K562 (cell line): Measurements from ENCODE around the gene COL5A1. TPM values are rescaled to one million over a fixed set of nuclear protein-coding genes. Genes with fewer than 3 reads are reported as not detected.

ENCODE experiments used
- ATAC-seq: fragments of 200-7000 bp; cut with Tn5 transposase; 3 replicates; pipeline ENCODE4 v1.9.1; 2020; ENCODE audit warnings: moderate library complexity
- BruUV-seq: library from RNA; stranded (reverse); fragments of 400-500 nt; replicated peaks from 2 replicates; lab custom pipeline; 2021; lab: Mats Ljungman, UMichigan
- CTCF ChIA-PET: fragments of 300-600 bp; formaldehyde crosslinking; extraction: SDS; loops from one replicate; lab custom pipeline; 2021; ENCODE audit warnings: low intra/inter-chr PET ratio; lab: Yijun Ruan, JAX
- POLR2A ChIA-PET: fragments of 300-600, 350-650 bp; sonication (Branson Sonifier 250); formaldehyde crosslinking; extraction: SDS; loops from one replicate; lab custom pipeline; 2021; ENCODE audit warnings: antibody characterized with exemption, inconsistent platforms; lab: Yijun Ruan, JAX
- DNase-seq, 4 experiments: peaks; one replicate each; pipeline versions ENCODE4 v3.0.0 to v3.0.0-alpha.2; 2011 to 2018; ENCODE audit warnings: low spot score in 3 of 4, mixed read lengths in 3 of 4; ENCODE audit errors: extremely low read depth in 1 of 4
- FAIRE-seq: peaks from 2 replicates; lab custom pipeline; 2011; peaks lifted over from hg19 to GRCh38; lab: Jason Lieb, UNC
- H2AFZ ChIP-seq: 2 replicates; pipeline ENCODE4 v1.6.0; 2011; ENCODE audit warnings: low read depth, low read length, control low read depth, inconsistent platforms
- H3K27ac ChIP-seq: fragments of 200-600 bp; 3 replicates; pipeline ENCODE4 v1.8.0; 2011; ENCODE audit warnings: low read depth, mild to moderate bottlenecking, control low read depth, inconsistent platforms, low read length, moderate library complexity, mixed read lengths; ENCODE audit errors: extremely low read depth
- H3K27me3 ChIP-seq, 2 experiments: fragments of 300-600 bp in 1 of 2; 2 replicates in 1 of 2; 3 replicates in 1 of 2; pipeline versions ENCODE4 v1.6.0 to v1.8.0; 2011; ENCODE audit warnings: inconsistent platforms in 2 of 2, low read length in 2 of 2, mild to moderate bottlenecking in 1 of 2, mixed read lengths in 1 of 2, moderate library complexity in 1 of 2; ENCODE audit not compliant: control insufficient read depth in 2 of 2, insufficient read depth in 2 of 2
- H3K36me3 ChIP-seq: fragments of 300-600 bp; 3 replicates; pipeline ENCODE4 v1.8.0; 2011; ENCODE audit warnings: mild to moderate bottlenecking, low read length, inconsistent platforms; ENCODE audit not compliant: control insufficient read depth, insufficient read depth
- H3K4me1 ChIP-seq, 2 experiments: fragments of 200-600 bp in 1 of 2; replicated peaks in 1 of 2; 2 replicates in 1 of 2; 3 replicates in 1 of 2; pipeline versions ENCODE4 v1.5.1 to v1.8.0; 2011; ENCODE audit warnings: inconsistent platforms in 2 of 2, low read length in 2 of 2, mild to moderate bottlenecking in 1 of 2, mixed read lengths in 1 of 2, moderate library complexity in 1 of 2; ENCODE audit not compliant: control insufficient read depth in 2 of 2, insufficient read depth in 2 of 2
- H3K4me2 ChIP-seq: 2 replicates; pipeline ENCODE4 v1.6.1; 2011; ENCODE audit warnings: low read length, control low read depth, inconsistent platforms, mixed read lengths; ENCODE audit not compliant: insufficient read depth
- H3K4me3 ChIP-seq: fragments of 200-600 bp; sonication (generic), shearing (Covaris generic); 2 replicates; pipeline ENCODE4 v1.5.1; 2016; ENCODE audit warnings: control low read depth, inconsistent platforms
- H3K79me2 ChIP-seq: fragments of 200-600 bp; 3 replicates; pipeline ENCODE4 v1.8.0; 2011; ENCODE audit warnings: low read length, inconsistent platforms; ENCODE audit not compliant: control insufficient read depth, insufficient read depth
- H3K9ac ChIP-seq, 2 experiments: 2 replicates each; pipeline versions ENCODE4 v1.6.0 to v1.6.1; 2011; ENCODE audit warnings: low read depth in 2 of 2, low read length in 2 of 2, control low read depth in 1 of 2, inconsistent platforms in 1 of 2, mild to moderate bottlenecking in 1 of 2, mixed read lengths in 1 of 2; ENCODE audit not compliant: insufficient read depth in 1 of 2
- H3K9me1 ChIP-seq: one replicate; pipeline ENCODE4 v1.6.0; 2011; ENCODE audit warnings: inconsistent platforms, mild to moderate bottlenecking, low read length, moderate library complexity; ENCODE audit not compliant: control insufficient read depth, insufficient read depth
- H3K9me3 ChIP-seq: replicated peaks from 2 replicates; pipeline ENCODE4 v1.5.1; 2011; ENCODE audit warnings: low read depth, low read length, inconsistent platforms; ENCODE audit not compliant: control insufficient read depth, insufficient read depth
- H4K20me1 ChIP-seq: replicated peaks from 2 replicates; pipeline ENCODE4 v1.6.1; 2011; ENCODE audit warnings: low read length, inconsistent platforms, mixed read lengths; ENCODE audit not compliant: control insufficient read depth, insufficient read depth
- BCL6 ChIP-seq: fragments of 250-450 bp; sonication (Bioruptor Pico); IDR thresholded peaks from 2 replicates; pipeline ENCODE4 v1.4.0; 2020
- CAMTA2 ChIP-seq: fragments of 250-450 bp; sonication (Bioruptor Pico); conservative IDR thresholded peaks from 2 replicates; pipeline ENCODE4 v1.5.1; 2022
- HIVEP1 ChIP-seq: fragments of 250-450 bp; sonication (Bioruptor Pico); IDR thresholded peaks from 2 replicates; pipeline ENCODE4 v1.4.0; 2020; ENCODE audit warnings: mild to moderate bottlenecking
- JUND ChIP-seq, 2 experiments: IDR thresholded peaks; 2 replicates in 1 of 2; 3 replicates in 1 of 2; pipeline ENCODE4 v1.6.1; 2011; ENCODE audit warnings: borderline replicate concordance in 2 of 2, low read depth in 2 of 2, low read length in 2 of 2, improper control_type of control experiment in 1 of 2, missing biosample characterization in 1 of 2, missing genetic modification characterization in 1 of 2, missing genetic modification reagents in 1 of 2
- LARP7 ChIP-seq: fragments of 450-650 bp; IDR thresholded peaks from 2 replicates; pipeline ENCODE4 v1.6.1; 2016
- MEF2A ChIP-seq: IDR thresholded peaks from 2 replicates; pipeline ENCODE4 v1.6.1; 2011; ENCODE audit warnings: low read depth, mild to moderate bottlenecking, low read length, moderate library complexity; ENCODE audit not compliant: control insufficient read depth
- NELFE ChIP-seq: IDR thresholded peaks from 2 replicates; pipeline ENCODE4 v1.6.1; 2011; ENCODE audit warnings: mild to moderate bottlenecking; ENCODE audit not compliant: insufficient read depth, insufficient read length
- NKRF ChIP-seq: fragments of 450-650 bp; IDR thresholded peaks from 2 replicates; pipeline ENCODE4 v1.6.1; 2016; ENCODE audit warnings: borderline replicate concordance
- RBM15 ChIP-seq: fragments of 200-400 bp; formaldehyde crosslinking; IDR thresholded peaks from 2 replicates; pipeline ENCODE4 v1.6.1; 2018; ENCODE audit warnings: mild to moderate bottlenecking, low read length, moderate library complexity; ENCODE audit not compliant: insufficient read depth
- SMARCE1 ChIP-seq: fragments of 450-650 bp; IDR thresholded peaks from 2 replicates; pipeline ENCODE4 v1.7.1; 2016; ENCODE audit warnings: mild to moderate bottlenecking
- TAF7 ChIP-seq: fragments of 450-650 bp; IDR thresholded peaks from 2 replicates; pipeline ENCODE4 v1.6.1; 2016; ENCODE audit warnings: missing genetic modification characterization, missing compliant biosample characterization
- TCFL5 ChIP-seq: fragments of 250-450 bp; sonication (Bioruptor Pico); conservative IDR thresholded peaks from 2 replicates; pipeline ENCODE4 v1.6.1; 2021; ENCODE audit warnings: mild to moderate bottlenecking, moderate library complexity, matching md5 sums
- ZNF23 ChIP-seq: fragments of 250-450 bp; sonication (Bioruptor Pico); IDR thresholded peaks from 2 replicates; pipeline ENCODE4 v1.4.0; 2020; ENCODE audit warnings: mild to moderate bottlenecking
- WGBS: fragments of 100-300 bp; shearing (Covaris generic); methylation state at CpG from one replicate; pipeline ENCODE4 v1.1.6; 2016; ENCODE audit warnings: low coverage, mixed read lengths; ENCODE audit not compliant: insufficient coverage; ENCODE audit errors: missing lambda C conversion rate; 5-methylcytosine and 5-hydroxymethylcytosine counted together
- in situ Hi-C: fragments of 300-500 bp; cut with MboI; formaldehyde crosslinking; loops from 4 replicates; pipeline ENCODE4 v1.15.0; 2018; ENCODE audit warnings: inconsistent platforms, mixed read lengths
- intact Hi-C: fragments of 100-400 bp; cut with micrococcal nuclease; formaldehyde crosslinking; loops from 2 replicates; pipeline ENCODE4 v1.14.2; 2022
- polyA plus RNA-seq, 8 experiments: library from polyadenylated mRNA; depleted of rRNA in 4 of 8; stranded (reverse) in 5 of 8; unstranded in 3 of 8; fragments of >200 nt; fragmentation: Nextera tagmentation in 2 of 8; fragmentation: Illumina TruSeq in 1 of 8; extraction: Ambion mirVana in 2 of 8; extraction: Trizol in 1 of 8; gene quantifications; 2 replicates each; pipeline versions ENCODE4 v1.2.1 to v1.2.3, GENCODE V29; 2011 to 2014; ENCODE audit warnings: inconsistent platforms in 1 of 8, missing spikeins in 1 of 8
- total RNA-seq, 7 experiments: library from RNA; depleted of rRNA in 6 of 7; stranded (reverse); fragments of >200 nt in 6 of 7; fragmentation: Illumina TruSeq in 2 of 7; extraction: Trizol in 2 of 7; gene quantifications; 2 replicates each; pipeline versions ENCODE4 v1.2.1 to v1.2.3, GENCODE V29; 2011 to 2021; ENCODE audit warnings: low replicate concordance in 1 of 7

Gene COL5A1
- total and polyA plus RNA-seq, 9 of the 15 experiments (the other 6 are each of a cell fraction or from before 2014, with no cell fraction given), result under 0.01 to 0.13 (median 0.04) TPM; not detected in 6

GRCh38 chr9:134687556-134687955, 46.0 kb downstream of the COL5A1 start:
- BruUV-seq, result no TSS peak
- Histone ChIP-seq H4K20me1 (no peaks in the 10 kb centered on the region; the same call in 1 of the 2 replicates), H3K36me3 (no peaks in the 10 kb centered on the region)
- intact Hi-C loops, result no loop called here
- TF ChIP-seq HIVEP1 (CRISPR knock-in tag) (no peak), TCFL5 (CRISPR knock-in tag) (no peak), LARP7 (no peak), TAF7 (tag) (no peak), BCL6 (CRISPR knock-in tag) (no peak), RBM15 (no peak), CAMTA2 (CRISPR knock-in tag) (no peak), JUND (IDR thresholded peaks at IDR 0.05; ENCODE audit: borderline replicate concordance, low read depth, low read length) (no peak), JUND (tag; IDR thresholded peaks at IDR 0.05; ENCODE audit: borderline replicate concordance, low read depth, low read length) (no peak), ZNF23 (CRISPR knock-in tag) (no peak), NELFE (no peak), SMARCE1 (no peak), MEF2A (no peak), NKRF (no peak)
- TF ChIP-seq, all 486 proteins: peak for 0
- H3K27ac ChIP-seq, result no peak overlapping the region
- H2AFZ ChIP-seq, result no peak overlapping the region
- no peak for DNase-seq
- no peak overlapping the region for H3K4me2 ChIP-seq
- 3% methylated on average over 8 of the region's 10 CpGs for WGBS
- no peak for FAIRE-seq
- no peak overlapping the region for H3K4me3 ChIP-seq
- POLR2A ChIA-PET, result interaction anchor here (0.7 kb wide), 1 partner anchor 1002 kb away, joined by 3 read pairs; no protein-coding TSS in a partner anchor
- no peak for ATAC-seq
- H3K4me1 ChIP-seq, result no peaks in the 10 kb centered on the region
- H3K9me1 ChIP-seq, result no peaks in the 10 kb centered on the region
- CTCF ChIA-PET, result no interaction called here
- H3K9me3 ChIP-seq, result no peaks in the 10 kb centered on the region
- peaks cover 0 to 40% of the 10 kb centered on the region in 2 experiments; a peak in 2 of 5 replicates for H3K27me3 ChIP-seq
- no peaks in the 10 kb centered on the region for H3K79me2 ChIP-seq
- in situ Hi-C loops, result no loop called here
- no peak overlapping the region for H3K9ac ChIP-seq
